IMR-90 (cell line): Measurements from ENCODE around the gene KPNA5.

ENCODE experiments used
- MAFK ChIP-seq: IDR thresholded peaks from 2 replicates; pipeline ENCODE4 v1.6.1; 2012; ENCODE audit warnings: low read depth, low read length, improper control_type of control experiment
- TF ChIP-seq, protein P1 (sequence below): conservative IDR thresholded peaks from 2 replicates; pipeline ENCODE4 v1.5.1; 2012; ENCODE audit warnings: mild to moderate bottlenecking, low read depth, low read length, improper control_type of control experiment

DNA sequence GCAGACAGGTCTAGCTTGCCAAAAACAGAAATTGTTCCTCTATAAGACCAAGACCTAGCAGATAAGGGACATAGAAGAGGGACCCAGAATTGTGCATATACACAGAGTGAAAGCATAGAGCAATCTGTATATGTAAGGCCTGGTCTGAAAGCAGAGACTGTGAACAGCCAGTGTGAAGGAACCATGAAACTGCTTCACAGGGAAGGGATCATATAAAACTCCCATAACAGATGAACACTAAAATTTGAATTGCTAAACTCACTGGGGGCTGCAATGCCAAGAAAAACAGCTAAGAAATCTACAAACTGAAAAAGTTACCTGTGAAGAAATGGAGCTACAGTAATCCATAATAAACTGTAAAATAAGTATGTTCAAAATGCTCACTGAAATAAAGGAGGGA, 19.4 kb upstream of the KPNA5 start:
- TF ChIP-seq, protein P1, sequence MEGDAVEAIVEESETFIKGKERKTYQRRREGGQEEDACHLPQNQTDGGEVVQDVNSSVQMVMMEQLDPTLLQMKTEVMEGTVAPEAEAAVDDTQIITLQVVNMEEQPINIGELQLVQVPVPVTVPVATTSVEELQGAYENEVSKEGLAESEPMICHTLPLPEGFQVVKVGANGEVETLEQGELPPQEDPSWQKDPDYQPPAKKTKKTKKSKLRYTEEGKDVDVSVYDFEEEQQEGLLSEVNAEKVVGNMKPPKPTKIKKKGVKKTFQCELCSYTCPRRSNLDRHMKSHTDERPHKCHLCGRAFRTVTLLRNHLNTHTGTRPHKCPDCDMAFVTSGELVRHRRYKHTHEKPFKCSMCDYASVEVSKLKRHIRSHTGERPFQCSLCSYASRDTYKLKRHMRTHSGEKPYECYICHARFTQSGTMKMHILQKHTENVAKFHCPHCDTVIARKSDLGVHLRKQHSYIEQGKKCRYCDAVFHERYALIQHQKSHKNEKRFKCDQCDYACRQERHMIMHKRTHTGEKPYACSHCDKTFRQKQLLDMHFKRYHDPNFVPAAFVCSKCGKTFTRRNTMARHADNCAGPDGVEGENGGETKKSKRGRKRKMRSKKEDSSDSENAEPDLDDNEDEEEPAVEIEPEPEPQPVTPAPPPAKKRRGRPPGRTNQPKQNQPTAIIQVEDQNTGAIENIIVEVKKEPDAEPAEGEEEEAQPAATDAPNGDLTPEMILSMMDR, result no peak
- no peak for TF ChIP-seq MAFK
